ENCODE data around the gene MMD.
"Not testable (repeated sequence)": the region's sequence is repeated elsewhere in the genome, so short reads cannot be mapped to it uniquely, and the experiment has no call there.

Gene MMD

GRCh38 chr17:55395803-55396505 lies 25.7 kb downstream of the MMD start:
- DNase-seq (ENCODE audit: extremely low read depth in 1 of 2, low read depth in 1 of 2), result no peak

DNA sequence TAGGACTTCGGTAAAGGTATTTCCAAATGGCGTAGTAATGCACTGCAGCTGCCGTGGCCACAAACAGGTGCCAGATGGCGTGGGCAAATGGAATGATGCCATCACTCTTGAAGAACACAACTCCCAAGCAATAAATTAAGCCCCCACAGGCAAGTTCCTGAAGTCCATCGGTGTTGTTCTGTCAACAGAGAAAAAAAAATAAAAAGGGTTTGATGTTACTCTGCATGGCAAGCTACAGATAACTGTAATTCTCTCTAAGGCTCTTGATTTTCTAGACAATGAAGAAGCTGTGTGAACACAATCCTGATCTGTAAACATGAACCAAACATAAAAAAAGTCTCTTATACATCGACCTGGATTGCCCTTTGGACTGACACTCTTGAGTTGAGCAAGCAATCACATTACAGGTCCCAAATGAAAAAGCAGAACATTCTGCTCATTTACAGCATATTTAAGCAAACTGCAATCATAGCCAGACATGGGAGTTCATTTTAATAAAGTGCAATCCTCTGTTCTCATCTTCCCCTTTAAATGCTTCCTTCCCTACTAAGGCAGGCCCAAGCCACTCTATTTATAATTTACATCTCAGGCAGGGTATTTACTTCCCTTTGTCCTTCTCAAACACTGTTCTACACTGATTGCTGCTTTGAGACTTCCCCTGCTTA lies 27.1 kb downstream of the MMD start:
- DNase-seq (ENCODE audit: extremely low read depth in 1 of 2, low read depth in 1 of 2), result no peak

DNA sequence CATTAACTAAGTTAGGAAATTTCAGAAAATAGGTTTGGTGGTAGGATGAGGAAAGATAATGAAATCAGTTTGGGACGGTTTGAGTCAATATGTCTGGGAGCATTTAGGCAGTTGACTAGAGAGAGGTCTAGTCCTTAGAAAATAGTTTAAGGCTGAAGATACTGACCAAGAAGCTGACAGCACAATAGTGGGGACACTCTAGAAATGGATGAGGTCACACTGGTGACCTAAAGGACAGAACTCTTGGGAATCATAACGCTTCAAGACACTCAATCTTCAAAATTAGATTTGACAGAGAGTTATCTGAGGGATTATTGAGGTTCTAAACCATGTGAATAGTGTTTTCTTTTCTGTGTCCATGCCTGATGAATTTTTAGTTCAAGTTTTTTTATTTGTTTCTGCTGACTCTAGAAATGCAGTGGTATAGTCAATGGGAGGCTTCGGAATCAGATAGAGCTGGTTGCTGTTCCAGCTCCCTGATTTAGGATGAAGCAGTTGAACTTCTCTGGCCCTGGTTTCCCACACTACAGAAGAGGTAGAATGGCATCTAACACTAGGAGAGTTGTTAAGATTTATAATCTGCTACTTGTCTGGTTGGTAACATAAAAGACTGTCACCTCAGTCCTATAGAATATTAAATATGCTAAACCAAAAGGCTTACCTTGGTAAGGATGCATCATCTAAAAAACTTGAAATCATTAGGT lies 29.7 kb downstream of the MMD start:
- DNase-seq (ENCODE audit: extremely low read depth in 1 of 2, low read depth in 1 of 2), result no peak

GRCh38 chr17:55391244-55391757 lies 30.3 kb downstream of the MMD start:
- DNase-seq (ENCODE audit: extremely low read depth in 1 of 2, low read depth in 1 of 2), result no peak

- no peak for DNase-seq (ENCODE audit: extremely low read depth in 1 of 2, low read depth in 1 of 2)
These were observed 31.2 kb downstream of the MMD start for GRCh38 chr17:55390364-55390977.

DNA sequence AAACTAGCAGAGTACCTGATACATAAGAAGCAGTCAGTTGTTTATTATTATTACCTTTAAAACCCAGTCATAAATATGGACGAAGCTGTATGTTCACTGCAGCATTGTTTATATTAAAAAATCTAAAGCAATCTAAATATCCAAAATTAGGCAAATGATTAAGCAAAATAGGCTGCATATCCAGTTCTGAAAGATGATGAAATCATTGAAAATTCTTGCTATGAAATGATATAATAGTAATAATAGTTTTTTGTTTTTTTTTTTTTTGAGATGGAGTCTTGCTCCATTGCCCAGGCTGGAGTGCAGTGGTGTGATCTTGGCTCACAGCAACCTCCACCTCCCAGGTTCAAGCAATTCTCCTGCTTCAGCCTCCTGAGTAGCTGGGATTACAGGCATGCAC lies 31.9 kb downstream of the MMD start:
- not testable (repeated sequence) for DNase-seq (ENCODE audit: extremely low read depth in 1 of 2, low read depth in 1 of 2)

DNA sequence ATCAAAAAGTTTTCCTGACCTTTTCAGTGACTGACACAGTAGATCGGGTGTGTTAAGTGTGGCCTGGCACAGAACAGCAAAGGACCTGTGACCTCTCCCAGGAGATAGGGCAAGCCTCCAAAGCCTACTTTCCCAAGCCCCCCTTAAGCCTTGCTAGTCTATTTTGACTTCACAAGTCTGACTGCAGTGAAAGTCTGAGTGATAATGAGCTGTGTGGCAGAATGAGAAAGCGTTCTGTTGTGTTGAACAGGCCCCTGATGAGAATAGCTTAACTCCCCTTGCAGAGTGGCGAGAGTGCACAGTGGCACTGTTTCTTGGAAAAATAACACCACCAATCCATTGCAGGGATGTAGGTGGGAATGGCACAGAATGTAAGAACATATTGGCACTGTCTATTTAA lies 32.8 kb downstream of the MMD start:
- DNase-seq (ENCODE audit: extremely low read depth in 1 of 2, low read depth in 1 of 2), result no peak

DNA sequence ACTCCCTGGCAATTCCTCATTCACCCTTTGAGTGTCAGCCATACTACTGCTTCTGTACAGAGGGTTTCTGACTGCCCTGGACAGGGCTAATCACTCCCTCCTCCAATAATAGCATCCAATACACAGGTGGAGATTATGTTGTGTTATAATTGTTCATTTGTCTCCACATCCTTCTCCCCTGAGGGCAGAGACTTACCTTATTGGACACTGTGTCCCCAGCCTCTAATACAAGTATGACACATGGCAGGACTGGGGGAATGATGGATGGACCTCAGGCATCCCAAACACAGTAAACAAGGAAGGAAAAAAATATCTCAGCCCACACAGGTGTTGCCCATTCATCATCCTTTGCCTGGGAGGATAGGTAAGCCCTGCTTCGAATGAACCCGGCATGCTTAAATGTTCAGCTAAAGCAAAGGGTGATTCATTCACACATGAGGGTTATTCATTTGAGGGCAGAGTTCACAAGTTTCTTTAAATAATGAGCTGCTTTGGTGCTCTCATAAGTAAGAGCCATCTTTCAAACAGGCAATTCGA lies 34.8 kb downstream of the MMD start:
- DNase-seq (ENCODE audit: extremely low read depth in 1 of 2, low read depth in 1 of 2), result no peak

DNA sequence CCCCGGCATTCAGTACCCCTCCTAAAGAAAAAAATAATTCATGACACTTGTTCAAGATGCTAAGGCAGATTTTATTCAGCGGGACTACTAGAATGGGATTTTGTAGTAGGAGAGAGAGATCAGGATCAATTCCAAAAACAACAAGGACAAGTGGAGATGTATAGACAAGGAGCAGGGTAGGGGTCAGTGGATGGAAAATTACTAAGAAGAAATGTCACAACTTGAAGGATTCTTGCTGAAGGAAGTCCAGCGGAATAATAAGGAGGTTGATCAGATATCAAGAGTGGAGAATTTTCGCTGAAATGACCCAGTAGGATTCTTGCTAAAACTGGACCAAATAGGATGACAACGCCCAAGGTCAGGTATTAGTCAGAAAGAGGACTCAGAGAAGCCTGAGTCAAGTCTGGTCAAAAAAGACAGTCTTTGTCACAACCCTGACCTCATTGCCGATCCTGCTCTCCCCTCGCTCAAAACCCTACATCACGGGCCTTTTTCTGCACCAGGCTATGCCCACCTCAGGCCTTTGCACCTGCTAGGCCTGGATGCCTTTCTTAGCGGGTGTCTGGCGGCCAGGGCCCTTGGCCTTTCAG lies 36.9 kb downstream of the MMD start:
- DNase-seq (ENCODE audit: extremely low read depth in 1 of 2, low read depth in 1 of 2), result no peak

- no peak for DNase-seq (ENCODE audit: extremely low read depth in 1 of 2, low read depth in 1 of 2)
These were observed 37.6 kb downstream of the MMD start for GRCh38 chr17:55383771-55384642.

GRCh38 chr17:55381017-55381770 lies 40.4 kb downstream of the MMD start:
- DNase-seq (ENCODE audit: extremely low read depth in 1 of 2, low read depth in 1 of 2), result no peak

DNA sequence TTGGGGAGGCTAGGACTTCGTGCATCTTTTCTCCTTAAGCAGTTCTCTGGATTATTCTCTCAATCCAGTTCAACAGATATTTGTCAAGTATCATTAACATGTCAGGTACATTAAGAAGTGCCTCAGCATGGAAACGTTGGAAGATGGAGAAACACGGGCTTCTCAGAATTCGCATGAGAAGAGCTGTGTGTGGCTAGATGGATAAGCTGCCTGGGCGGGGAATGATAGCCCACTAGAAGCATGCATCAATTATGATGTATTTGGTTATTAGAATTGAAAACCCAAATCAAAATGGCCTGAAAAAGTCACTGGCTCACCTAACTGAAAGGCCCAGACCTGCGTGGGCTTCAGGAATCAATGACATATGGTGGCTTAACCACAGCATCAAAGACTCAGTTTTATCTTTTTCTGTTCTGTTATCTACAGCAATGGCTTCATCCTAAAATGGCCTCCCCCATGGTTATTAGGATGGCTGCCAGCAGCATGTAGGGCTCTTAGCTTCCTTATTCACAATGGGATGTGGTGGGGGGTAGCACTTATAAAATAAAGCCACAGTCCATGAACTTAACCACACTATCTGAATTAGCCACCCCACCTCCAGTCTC lies 43.9 kb downstream of the MMD start:
- no peak for DNase-seq (ENCODE audit: extremely low read depth in 1 of 2, low read depth in 1 of 2)

DNA sequence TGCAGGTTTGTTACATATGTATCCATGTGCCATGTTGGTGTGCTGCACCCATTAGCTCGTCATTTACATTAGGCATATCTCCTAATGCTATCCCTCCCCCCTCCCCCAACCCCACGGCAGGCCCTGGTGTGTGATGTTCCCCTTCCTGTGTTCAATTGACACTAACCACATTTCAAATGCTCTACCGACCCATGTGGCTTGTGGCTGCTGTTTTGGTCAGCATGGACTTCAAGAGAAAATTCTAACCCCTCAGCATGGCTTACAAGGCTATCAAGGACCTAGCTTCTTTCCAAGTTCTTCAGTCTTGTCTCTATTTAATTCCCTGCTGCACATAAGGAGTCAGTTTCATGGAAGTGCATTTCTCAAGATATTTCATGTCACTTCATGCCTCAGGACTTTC lies 52.9 kb downstream of the MMD start:
- no peak for DNase-seq (ENCODE audit: extremely low read depth in 1 of 2, low read depth in 1 of 2)

GRCh38 chr17:55366020-55366481 lies 55.6 kb downstream of the MMD start:
- DNase-seq (ENCODE audit: extremely low read depth in 1 of 2, low read depth in 1 of 2), result no peak

GRCh38 chr17:55363033-55363432 lies 58.6 kb downstream of the MMD start:
- DNase-seq (ENCODE audit: extremely low read depth in 1 of 2, low read depth in 1 of 2), result no peak

GRCh38 chr17:55360971-55361370 lies 60.7 kb downstream of the MMD start:
- no peak for DNase-seq (ENCODE audit: extremely low read depth in 1 of 2, low read depth in 1 of 2)

- DNase-seq (ENCODE audit: extremely low read depth in 1 of 2, low read depth in 1 of 2), result peak; percentile 36 to 41
These were observed 65.0 kb downstream of the MMD start for GRCh38 chr17:55356434-55357328.

DNA sequence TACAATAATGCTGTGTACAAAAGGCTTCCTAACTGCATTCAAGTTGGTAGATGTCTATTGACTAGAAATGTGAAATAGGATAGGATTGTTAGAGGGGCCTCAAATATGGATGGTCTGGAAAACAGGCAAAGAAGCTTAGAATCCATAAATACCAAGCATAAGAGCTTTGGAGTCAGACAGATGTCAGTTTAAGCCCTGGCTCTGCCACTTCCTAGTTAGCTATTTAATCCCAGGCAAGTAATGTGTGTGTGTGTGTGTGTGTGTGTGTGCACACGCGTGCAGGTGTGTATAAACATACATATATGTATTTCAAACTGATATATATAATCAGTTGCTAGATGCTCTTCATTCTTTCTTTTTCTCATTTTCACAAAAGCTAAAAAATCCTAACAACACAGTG lies 66.7 kb downstream of the MMD start:
- no peak for DNase-seq (ENCODE audit: extremely low read depth in 1 of 2, low read depth in 1 of 2)

Data from activated CD8-positive, alpha-beta memory T cell treated with anti-CD3 and anti-CD28 coated beads for 1 hour (primary cell).